GM13977 (cell line): ENCODE results near the gene SARNP.
"Not testable (repeated sequence)": the region's sequence is repeated elsewhere in the genome, so short reads cannot be mapped to it uniquely, and the experiment has no call there.

ENCODE experiments used
- DNase-seq: peaks from one replicate; pipeline ENCODE4 v3.0.0; 2012; ENCODE audit warnings: low spot score
- in situ Hi-C: fragments of 300-500 bp; cut with MboI; formaldehyde crosslinking; loops from one replicate; pipeline ENCODE4 v1.12.0; 2022; ENCODE audit warnings: low sequenced_read_pairs, low pct_unique_long_range_greater_than_20kb, mixed read lengths, inconsistent platforms; ENCODE audit not compliant: unreplicated experiment
- TF ChIP-seq, protein P1 (sequence below): IDR thresholded peaks from 2 replicates; pipeline ENCODE4 v1.5.1; 2012; ENCODE audit warnings: mild to moderate bottlenecking, control low read depth; ENCODE audit not compliant: insufficient read depth; ENCODE audit errors: extremely low read depth, missing control alignments

The SARNP gene, protein sequence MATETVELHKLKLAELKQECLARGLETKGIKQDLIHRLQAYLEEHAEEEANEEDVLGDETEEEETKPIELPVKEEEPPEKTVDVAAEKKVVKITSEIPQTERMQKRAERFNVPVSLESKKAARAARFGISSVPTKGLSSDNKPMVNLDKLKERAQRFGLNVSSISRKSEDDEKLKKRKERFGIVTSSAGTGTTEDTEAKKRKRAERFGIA

DNA sequence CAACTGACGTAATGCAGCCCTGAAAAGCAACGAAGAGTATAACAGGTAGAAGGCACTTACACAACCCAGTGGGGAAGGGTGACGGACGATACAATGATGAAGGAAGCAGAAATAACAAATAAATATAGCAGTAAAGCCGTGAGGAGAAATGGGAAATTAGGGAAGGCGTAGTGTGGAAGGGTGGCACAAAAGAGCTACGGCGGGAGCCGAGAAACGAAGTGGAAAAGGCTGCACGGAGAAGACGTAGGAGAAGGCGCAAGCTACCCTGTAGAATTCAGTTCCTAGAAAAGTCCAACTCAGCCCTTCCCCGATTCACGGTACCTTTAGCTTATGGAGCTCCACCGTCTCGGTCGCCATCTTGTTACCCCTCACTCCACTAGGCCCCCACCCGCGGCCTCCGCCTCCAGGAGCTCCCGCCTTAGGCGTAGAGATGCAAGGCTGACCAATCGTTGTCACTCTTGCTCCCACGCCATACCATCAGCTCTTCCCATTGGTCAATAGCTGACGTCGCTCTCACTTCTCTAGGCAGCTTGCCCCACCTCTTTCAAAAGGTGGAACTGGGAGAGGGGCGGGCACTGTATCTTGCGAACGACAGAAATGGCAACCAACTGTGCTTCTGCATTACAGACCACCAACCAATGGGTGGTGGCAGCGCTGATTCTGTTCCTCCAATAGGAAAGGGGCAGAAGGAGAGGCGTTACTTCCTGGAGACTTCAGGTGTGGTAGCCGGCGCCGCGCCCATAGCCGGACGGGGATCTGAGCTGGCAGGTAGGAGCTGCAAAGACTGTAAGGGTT, at the start of gene SARNP, which contains the start of gene ORMDL2:
Gene SARNP (minus strand): TSS at position 380 of the 795 bp plus-strand sequence. CDS start 23 bp downstream, at position 357.
Gene ORMDL2 (plus strand): TSS at position 697 of the 795 bp plus-strand sequence. CDS start 959 bp downstream, outside the sequence.
- TF ChIP-seq, protein P1, sequence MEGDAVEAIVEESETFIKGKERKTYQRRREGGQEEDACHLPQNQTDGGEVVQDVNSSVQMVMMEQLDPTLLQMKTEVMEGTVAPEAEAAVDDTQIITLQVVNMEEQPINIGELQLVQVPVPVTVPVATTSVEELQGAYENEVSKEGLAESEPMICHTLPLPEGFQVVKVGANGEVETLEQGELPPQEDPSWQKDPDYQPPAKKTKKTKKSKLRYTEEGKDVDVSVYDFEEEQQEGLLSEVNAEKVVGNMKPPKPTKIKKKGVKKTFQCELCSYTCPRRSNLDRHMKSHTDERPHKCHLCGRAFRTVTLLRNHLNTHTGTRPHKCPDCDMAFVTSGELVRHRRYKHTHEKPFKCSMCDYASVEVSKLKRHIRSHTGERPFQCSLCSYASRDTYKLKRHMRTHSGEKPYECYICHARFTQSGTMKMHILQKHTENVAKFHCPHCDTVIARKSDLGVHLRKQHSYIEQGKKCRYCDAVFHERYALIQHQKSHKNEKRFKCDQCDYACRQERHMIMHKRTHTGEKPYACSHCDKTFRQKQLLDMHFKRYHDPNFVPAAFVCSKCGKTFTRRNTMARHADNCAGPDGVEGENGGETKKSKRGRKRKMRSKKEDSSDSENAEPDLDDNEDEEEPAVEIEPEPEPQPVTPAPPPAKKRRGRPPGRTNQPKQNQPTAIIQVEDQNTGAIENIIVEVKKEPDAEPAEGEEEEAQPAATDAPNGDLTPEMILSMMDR: no peak
- peak; percentile 94 for DNase-seq
- in situ Hi-C loops: no loop called here

DNA sequence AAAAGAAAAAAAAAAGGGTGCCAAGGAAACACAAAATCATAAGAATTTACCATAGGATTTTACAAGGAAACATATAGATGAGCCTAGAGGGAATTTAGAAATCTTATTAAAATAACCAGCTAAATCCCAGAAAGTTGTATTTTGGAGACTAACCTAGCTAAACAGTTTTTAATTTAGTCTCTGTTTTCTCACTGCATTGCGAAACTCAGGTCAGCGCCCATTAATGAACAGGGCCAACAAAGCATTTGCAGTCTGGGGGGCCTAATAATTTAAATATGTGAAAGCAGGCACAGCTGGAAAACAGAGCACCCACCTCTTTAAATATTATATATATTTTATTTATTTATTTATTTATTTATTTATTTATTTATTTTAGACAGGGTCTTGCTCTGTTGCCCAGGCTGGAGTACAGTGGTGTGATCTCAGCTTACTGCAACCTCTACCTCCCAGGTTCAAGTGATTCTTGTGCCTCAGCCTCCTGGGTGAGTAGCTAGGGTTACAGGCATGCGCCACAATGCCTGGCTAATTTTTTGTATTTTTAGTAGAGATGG, 49.0 kb upstream of the SARNP start:
- DNase-seq, in situ Hi-C loops: not testable (repeated sequence)

DNA sequence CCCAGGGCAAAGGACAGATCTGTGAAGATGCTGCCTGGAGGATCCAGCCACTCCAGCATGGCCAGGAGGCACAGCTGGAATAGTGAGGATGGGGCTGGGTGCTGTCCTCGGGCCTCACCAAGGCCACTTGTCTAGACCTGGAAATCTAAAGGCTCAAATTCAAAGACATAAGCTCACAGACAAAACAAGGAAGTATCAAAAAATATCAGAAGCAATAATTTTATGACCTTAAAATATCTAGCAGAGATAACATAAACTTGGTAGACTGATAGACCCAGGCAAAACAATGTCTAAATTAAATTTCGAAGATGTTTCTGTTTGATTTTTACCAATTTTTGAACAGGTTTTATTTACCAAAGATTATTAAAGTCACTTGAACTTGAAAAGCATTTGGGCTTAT, 47.8 kb upstream of the SARNP start:
- TF ChIP-seq, protein P1: no peak
- DNase-seq: no peak
- in situ Hi-C loops: no loop called here

DNA sequence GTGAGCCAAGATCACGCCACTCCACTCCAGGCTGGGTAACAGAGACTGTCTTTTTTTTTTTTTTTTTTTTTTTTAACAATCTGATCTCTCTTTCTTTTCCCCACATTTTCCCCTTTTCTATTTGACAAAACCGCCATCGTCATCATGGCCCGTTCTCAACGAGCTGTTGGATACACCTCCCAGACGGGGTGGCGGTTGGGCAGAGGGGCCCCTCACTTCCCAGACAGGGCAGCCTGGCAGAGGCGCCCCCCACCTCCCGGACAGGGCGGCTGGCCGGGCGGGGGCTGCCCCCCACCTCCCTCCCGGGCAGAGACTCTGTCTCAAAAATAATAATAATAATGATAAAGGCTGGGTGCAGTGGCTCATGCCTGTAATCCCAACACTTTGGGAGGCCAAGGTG, 45.4 kb upstream of the SARNP start:
- in situ Hi-C loops, DNase-seq: not testable (repeated sequence)

DNA sequence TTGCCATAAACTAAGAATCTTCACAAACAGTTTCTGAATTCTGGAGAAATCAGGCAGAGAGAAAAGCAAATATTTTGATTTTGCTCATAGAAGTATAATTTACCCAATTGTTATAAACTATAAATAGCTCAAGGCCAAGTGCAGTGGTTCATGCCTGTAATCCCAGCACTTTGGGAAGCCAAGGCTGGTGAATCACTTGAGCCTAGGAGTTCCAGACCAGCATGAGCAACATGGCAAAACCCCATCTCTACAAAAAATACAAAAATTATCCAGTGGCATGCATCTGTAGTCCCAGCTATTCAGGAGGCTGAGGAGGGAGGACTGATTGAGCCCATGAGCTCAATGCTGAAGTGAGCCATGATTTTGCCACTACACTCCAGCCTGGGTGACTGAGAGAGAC, 44.8 kb upstream of the SARNP start:
- TF ChIP-seq, protein P1: no peak
- no peak for DNase-seq
- in situ Hi-C loops: no loop called here

DNA sequence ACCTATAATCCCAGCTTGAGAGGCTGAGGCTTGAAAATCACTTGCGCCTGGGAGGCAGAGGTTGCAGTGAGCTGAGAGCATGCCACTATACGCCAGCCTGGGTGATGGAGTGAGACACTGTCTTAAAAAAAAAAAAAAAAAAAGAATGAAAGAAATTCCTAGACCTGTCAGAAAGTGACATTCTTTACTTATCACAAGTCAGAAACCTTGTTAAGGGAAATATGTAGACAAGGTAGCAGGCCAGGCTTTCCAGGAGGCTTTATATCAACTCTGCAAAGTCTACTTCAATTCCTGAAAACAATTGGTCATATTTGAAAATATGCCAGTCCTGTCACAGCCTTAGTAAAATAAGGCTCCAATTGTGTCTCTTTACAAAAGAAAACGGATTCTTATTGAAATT, 44.3 kb upstream of the SARNP start:
- in situ Hi-C loops: no loop called here
- TF ChIP-seq, protein P1: no peak
- no peak for DNase-seq

DNA sequence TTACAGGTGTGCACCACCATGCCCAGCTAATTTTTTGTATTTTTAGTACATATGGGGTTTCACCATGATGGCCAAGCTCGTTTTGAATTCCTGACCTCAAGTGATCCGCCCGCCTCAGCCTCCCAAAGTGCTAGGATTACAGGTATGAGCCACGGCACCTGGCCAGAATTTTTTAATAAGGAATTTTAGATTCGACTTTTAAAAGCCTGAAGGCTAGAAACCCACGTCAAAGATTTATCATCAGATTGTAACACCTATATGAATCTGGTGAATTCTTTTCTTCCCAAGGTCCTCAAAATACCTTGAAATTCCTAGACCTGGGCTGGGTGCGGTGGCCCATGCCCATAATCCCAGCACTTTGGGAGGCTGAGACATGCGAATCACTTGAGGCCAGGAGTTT, 43.9 kb upstream of the SARNP start:
- TF ChIP-seq, protein P1: no peak
- in situ Hi-C loops: no loop called here
- DNase-seq: no peak
